Left ventricle myocardium inferior (tissue), 1 donor: ENCODE measurements around the gene MYL6. TPM values are rescaled to one million over a fixed set of nuclear protein-coding genes. Genes with fewer than 3 reads are reported as not detected.

Experiments
- DNase-seq: peaks from one replicate; pipeline ENCODE4 v3.0.0-alpha.2; 2020
- H3K27ac ChIP-seq: fragments of 200-600 bp; replicated peaks from 2 replicates; pipeline ENCODE4 v1.8.0; 2021
- H3K27me3 ChIP-seq: fragments of 200-600 bp; 2 replicates; pipeline ENCODE4 v1.8.0; 2021; ENCODE audit warnings: low read depth
- H3K36me3 ChIP-seq: fragments of 200-600 bp; 2 replicates; pipeline ENCODE4 v1.8.0; 2021
- H3K4me1 ChIP-seq: fragments of 200-600 bp; 2 replicates; pipeline ENCODE4 v1.8.0; 2021
- H3K4me3 ChIP-seq: fragments of 200-600 bp; 2 replicates; pipeline ENCODE4 v1.8.0; 2021; ENCODE audit warnings: mild to moderate bottlenecking, moderate library complexity
- H3K9me3 ChIP-seq: fragments of 200-600 bp; replicated peaks from 2 replicates; pipeline ENCODE4 v1.8.0; 2021
- CTCF ChIP-seq: fragments of 200-600 bp; IDR thresholded peaks from 2 replicates; pipeline ENCODE4 v1.8.0; 2021; ENCODE audit warnings: antibody characterized with exemption, mild to moderate bottlenecking, borderline replicate concordance
- intact Hi-C: fragments of 100-400 bp; cut with micrococcal nuclease; formaldehyde crosslinking; loops from one replicate; pipeline ENCODE4 v1.11.0; 2022
- total RNA-seq: library from RNA; stranded (reverse); fragmentation: NEBNext Ultra II Directional; extraction: Animal tissue kit (Norgen Biotek cat#: 25700); gene quantifications from one replicate; pipeline ENCODE4 v1.2.1, GENCODE V29; 2021
- donor health status: DM: no; HTN: yes; CAD: no; lungs with severe emphysema.

The MYL6 gene
- total RNA-seq, 1 donor from 2014 or later = 508 TPM

- peaks cover 62% of the 10 kb centered on the region for H3K4me1 ChIP-seq
Observed at GRCh38 chr12:56160894-56161689, 2.9 kb downstream of the MYL6 start.

GRCh38 chr12:56161690-56162351 is 3.7 kb downstream of the MYL6 start:
- DNase-seq = no peak
- H3K4me1 ChIP-seq = peaks cover 58% of the 10 kb centered on the region
- no peaks in the 10 kb centered on the region for H3K27me3 ChIP-seq
- H3K4me3 ChIP-seq = peak overlapping the region; percentile 75
- H3K9me3 ChIP-seq = no peaks in the 10 kb centered on the region
- peak overlapping the region; percentile 96 for H3K27ac ChIP-seq
- no peak for TF ChIP-seq CTCF
- intact Hi-C loops = no loop called here
- peaks cover 75% of the 10 kb centered on the region for H3K36me3 ChIP-seq

More at GRCh38 chr12:56160894-56161689, 2.9 kb downstream of the MYL6 start:
- Histone ChIP-seq H3K4me3 (peak overlapping the region; percentile 75), H3K9me3 (no peaks in the 10 kb centered on the region), H3K27ac (peak overlapping the region; percentile 96), H3K27me3 (no peaks in the 10 kb centered on the region), H3K36me3 (peaks cover 68% of the 10 kb centered on the region)
- no peak for TF ChIP-seq CTCF
- intact Hi-C loops = no loop called here
- no peak for DNase-seq

DNA sequence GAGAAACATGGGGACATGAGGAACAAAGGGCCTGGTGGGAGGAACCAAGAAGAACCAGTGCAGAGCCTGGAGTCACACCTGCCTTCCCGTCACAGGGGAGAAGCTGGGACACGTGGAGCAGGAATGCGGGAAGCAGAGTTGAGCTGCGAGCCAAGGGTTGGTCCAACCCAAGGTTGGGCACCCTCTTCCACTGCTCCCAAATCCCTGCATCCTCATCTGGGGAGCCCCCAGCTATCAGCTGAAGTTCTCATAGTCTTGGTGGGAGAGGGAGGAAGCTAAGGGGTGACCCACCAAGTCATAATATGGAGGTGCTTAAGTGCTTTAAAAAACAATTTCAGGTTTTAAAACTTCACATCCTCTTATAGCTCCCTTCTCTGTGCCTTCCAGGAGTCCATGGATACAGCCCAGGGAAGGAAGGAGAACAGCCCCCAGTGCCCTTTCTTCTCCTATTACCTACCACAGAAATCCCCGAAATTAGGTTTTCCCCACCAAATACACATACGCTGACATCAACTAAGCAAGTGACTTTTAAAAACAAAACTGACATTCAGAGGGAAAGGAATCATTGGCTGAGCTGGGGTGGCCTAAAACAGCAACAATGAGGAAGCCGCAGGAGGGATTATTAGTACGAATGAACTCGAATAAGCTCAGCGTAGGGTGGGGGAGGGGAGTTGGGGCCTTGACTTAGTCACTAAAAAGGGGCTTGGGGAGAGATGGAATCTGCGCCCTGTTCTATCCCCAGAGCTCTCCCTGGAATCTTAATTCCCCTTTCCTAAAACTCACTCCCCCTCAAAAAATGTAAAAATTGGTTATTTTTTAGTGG is 4.5 kb downstream of the MYL6 start:
- Histone ChIP-seq H3K36me3 (peaks cover 84% of the 10 kb centered on the region), H3K9me3 (no peaks in the 10 kb centered on the region), H3K27me3 (no peaks in the 10 kb centered on the region), H3K27ac (peak overlapping the region; percentile 96), H3K4me3 (no peak overlapping the region), H3K4me1 (peaks cover 50% of the 10 kb centered on the region)
- TF ChIP-seq CTCF = no peak
- DNase-seq = no peak
- intact Hi-C loops = no loop called here

GRCh38 chr12:56163533-56164344 is 5.6 kb downstream of the MYL6 start:
- TF ChIP-seq CTCF = no peak
- Histone ChIP-seq H3K27ac (peak overlapping the region; percentile 96), H3K9me3 (no peaks in the 10 kb centered on the region), H3K4me3 (no peak overlapping the region), H3K27me3 (no peaks in the 10 kb centered on the region), H3K4me1 (peaks cover 46% of the 10 kb centered on the region), H3K36me3 (peaks cover 93% of the 10 kb centered on the region)
- DNase-seq = no peak
- intact Hi-C loops = no loop called here

DNA sequence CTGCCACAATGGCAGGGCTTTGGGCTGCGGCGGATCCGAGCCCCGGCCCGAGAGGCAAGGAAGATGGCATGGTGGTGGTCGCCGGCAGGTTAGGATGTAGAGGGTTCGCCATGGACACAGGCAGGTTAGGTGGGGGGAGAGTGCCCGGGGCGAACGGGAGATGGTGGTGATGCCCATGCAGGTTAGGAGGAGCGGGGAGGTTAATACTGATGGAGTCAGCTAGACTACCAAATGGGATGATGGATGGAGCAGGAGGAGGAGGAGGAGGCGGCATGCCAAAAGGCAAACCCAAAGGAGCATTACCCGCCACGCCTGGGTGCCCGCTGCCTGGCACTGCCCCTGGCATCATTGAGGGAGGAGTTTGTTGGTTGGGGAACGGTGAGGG is 6.2 kb downstream of the MYL6 start:
- TF ChIP-seq CTCF = no peak
- peaks cover 42% of the 10 kb centered on the region for H3K4me1 ChIP-seq
- H3K9me3 ChIP-seq = no peaks in the 10 kb centered on the region
- H3K27me3 ChIP-seq = no peaks in the 10 kb centered on the region
- H3K27ac ChIP-seq = no peak overlapping the region
- no peak for DNase-seq
- peaks cover 98% of the 10 kb centered on the region for H3K36me3 ChIP-seq
- H3K4me3 ChIP-seq = no peak overlapping the region
- intact Hi-C loops = no loop called here
